ENCODE measurements around the gene PPM1D.

- TF ChIP-seq CTCF (conservative IDR thresholded peaks at IDR 0.05; ENCODE audit: low read depth in 2 of 2) (no peak), POLR2AphosphoS5 (IDR thresholded peaks at IDR 0.05; ENCODE audit: low read depth) (no peak), REST (IDR thresholded peaks at IDR 0.05; ENCODE audit: unreplicated experiment) (no peak), CREB1 (CRISPR knock-in tag; IDR thresholded peaks at IDR 0.05; ENCODE audit: low read depth) (no peak), EZH2 (IDR thresholded peaks at IDR 0.05; ENCODE audit: low read depth, unreplicated experiment) (no peak), EZH2phosphoT487 (IDR thresholded peaks at IDR 0.05; ENCODE audit: unreplicated experiment) (no peak), STAT1 (IDR thresholded peaks at IDR 0.05; ENCODE audit: unreplicated experiment) (no peak), ETS1 (IDR thresholded peaks at IDR 0.05) (no peak), ZNF331 (CRISPR knock-in tag; IDR thresholded peaks at IDR 0.05; ENCODE audit: low read depth) (no peak), JUNB (IDR thresholded peaks at IDR 0.05; ENCODE audit: unreplicated experiment) (no peak), NANOG (IDR thresholded peaks at IDR 0.05; ENCODE audit: borderline replicate concordance) (no peak), ZNF114 (CRISPR knock-in tag; IDR thresholded peaks at IDR 0.05) (no peak), ZNF462 (CRISPR knock-in tag; IDR thresholded peaks at IDR 0.05) (no peak)
Measured at GRCh38 chr17:60680754-60681153, 80.8 kb downstream of the PPM1D start.

Data from GM23338 (cell line).